ENCODE data around the gene LPCAT3.
"Not testable (repeated sequence)": the region's sequence is repeated elsewhere in the genome, so short reads cannot be mapped to it uniquely, and the experiment has no call there.

DNA sequence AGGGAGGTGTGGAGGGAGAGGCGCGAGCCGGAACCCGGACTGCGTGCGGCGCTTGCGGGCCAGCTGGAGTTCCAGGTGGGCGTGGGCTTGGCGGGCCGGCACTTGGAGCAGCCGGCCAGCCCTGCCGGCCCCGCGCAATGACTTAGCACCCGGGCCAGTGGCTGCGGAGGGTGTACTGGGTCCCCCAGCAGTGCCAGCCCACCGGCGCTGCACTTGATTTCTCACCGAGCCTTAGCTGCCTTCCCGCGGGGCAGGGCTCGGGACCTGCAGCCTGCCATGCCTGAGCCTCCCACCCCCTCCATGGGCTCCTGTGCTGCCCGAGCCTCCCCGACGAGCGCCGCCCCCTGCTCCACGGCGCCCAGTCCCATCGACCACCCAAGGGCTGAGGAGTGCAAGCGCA lies 19.1 kb upstream of the LPCAT3 start:
- TF ChIP-seq POLR2A (IDR thresholded peaks at IDR 0.05; ENCODE audit: low read length); SREBF2 (IDR thresholded peaks at IDR 0.05); SMC3 (IDR thresholded peaks at IDR 0.05); RAD21 (conservative IDR thresholded peaks at IDR 0.05 in 1 of 2, IDR thresholded peaks at IDR 0.05 in 1 of 2); CEBPB (IDR thresholded peaks at IDR 0.05): not testable (repeated sequence)
- TF ChIP-seq, protein P1, sequence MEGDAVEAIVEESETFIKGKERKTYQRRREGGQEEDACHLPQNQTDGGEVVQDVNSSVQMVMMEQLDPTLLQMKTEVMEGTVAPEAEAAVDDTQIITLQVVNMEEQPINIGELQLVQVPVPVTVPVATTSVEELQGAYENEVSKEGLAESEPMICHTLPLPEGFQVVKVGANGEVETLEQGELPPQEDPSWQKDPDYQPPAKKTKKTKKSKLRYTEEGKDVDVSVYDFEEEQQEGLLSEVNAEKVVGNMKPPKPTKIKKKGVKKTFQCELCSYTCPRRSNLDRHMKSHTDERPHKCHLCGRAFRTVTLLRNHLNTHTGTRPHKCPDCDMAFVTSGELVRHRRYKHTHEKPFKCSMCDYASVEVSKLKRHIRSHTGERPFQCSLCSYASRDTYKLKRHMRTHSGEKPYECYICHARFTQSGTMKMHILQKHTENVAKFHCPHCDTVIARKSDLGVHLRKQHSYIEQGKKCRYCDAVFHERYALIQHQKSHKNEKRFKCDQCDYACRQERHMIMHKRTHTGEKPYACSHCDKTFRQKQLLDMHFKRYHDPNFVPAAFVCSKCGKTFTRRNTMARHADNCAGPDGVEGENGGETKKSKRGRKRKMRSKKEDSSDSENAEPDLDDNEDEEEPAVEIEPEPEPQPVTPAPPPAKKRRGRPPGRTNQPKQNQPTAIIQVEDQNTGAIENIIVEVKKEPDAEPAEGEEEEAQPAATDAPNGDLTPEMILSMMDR (IDR thresholded peaks at IDR 0.05), result not testable (repeated sequence)
- TF ChIP-seq, protein P2, sequence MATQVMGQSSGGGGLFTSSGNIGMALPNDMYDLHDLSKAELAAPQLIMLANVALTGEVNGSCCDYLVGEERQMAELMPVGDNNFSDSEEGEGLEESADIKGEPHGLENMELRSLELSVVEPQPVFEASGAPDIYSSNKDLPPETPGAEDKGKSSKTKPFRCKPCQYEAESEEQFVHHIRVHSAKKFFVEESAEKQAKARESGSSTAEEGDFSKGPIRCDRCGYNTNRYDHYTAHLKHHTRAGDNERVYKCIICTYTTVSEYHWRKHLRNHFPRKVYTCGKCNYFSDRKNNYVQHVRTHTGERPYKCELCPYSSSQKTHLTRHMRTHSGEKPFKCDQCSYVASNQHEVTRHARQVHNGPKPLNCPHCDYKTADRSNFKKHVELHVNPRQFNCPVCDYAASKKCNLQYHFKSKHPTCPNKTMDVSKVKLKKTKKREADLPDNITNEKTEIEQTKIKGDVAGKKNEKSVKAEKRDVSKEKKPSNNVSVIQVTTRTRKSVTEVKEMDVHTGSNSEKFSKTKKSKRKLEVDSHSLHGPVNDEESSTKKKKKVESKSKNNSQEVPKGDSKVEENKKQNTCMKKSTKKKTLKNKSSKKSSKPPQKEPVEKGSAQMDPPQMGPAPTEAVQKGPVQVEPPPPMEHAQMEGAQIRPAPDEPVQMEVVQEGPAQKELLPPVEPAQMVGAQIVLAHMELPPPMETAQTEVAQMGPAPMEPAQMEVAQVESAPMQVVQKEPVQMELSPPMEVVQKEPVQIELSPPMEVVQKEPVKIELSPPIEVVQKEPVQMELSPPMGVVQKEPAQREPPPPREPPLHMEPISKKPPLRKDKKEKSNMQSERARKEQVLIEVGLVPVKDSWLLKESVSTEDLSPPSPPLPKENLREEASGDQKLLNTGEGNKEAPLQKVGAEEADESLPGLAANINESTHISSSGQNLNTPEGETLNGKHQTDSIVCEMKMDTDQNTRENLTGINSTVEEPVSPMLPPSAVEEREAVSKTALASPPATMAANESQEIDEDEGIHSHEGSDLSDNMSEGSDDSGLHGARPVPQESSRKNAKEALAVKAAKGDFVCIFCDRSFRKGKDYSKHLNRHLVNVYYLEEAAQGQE (IDR thresholded peaks at IDR 0.05), result not testable (repeated sequence)
- TF ChIP-seq, protein P3, sequence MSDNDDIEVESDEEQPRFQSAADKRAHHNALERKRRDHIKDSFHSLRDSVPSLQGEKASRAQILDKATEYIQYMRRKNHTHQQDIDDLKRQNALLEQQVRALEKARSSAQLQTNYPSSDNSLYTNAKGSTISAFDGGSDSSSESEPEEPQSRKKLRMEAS (IDR thresholded peaks at IDR 0.05), result not testable (repeated sequence)
